ENCODE measurements around the gene RAB32.

Gene RAB32

GRCh38 chr6:146543211-146543939 is at the start of gene RAB32:
Gene RAB32 (plus strand): TSS chr6:146543833. CDS start chr6:146543872, 39 bp downstream.
- H3K4me3 ChIP-seq (ENCODE audit: low read length): peak within 1 kb of the TSS; percentile 17
- no peak for TF ChIP-seq ZNF274 (IDR thresholded peaks at IDR 0.05; ENCODE audit: low read depth, low read length)

DNA sequence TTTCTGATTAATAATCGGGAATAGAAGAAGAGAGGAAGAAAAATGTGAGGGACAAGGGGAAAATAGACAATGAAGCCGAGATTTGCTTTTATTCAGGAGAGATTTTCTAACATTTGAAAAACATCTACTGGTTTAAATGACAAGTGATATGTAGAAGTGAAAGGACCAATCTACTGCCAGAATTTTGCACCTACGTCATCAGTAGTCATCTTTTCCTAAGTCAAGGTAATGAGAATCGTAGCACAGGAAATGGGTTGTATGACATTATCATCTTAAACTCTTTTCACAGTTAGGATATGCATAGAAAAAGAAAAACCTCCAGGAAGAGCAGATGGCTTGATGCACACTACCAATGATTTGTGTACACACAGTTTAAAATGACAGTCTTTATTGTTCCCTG is 45.3 kb upstream of the RAB32 start:
- TF ChIP-seq ZNF274 (IDR thresholded peaks at IDR 0.05; ENCODE audit: low read depth, low read length): no peak

GRCh38 chr6:146503096-146503495 is 40.5 kb upstream of the RAB32 start:
- TF ChIP-seq ZNF274 (IDR thresholded peaks at IDR 0.05; ENCODE audit: low read depth, low read length): no peak
- no peak overlapping the region for H3K4me3 ChIP-seq (ENCODE audit: low read length)

More for the DNA sequence above, 45.3 kb upstream of the RAB32 start:
- no peak overlapping the region for H3K4me3 ChIP-seq (ENCODE audit: low read length)

DNA sequence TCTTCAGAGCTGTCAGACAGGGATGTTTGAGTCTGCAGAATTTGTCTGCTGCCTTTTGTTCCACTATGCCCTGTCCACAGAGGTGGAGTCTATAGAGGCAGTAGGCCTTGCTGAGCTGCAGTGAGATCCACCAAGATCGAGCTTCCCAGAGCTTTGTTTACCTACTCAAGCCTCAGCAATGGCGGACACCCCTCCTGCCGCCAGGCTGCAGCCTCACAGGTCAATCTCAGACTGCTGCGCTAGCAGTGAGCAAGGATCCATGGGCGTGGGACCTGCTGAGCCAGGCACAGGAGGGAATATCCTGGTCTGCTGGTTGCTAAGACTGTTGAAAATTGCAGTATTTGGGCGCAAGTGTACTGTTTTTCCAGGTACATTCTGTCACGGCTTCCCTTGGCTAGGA is 28.4 kb upstream of the RAB32 start:
- no peak overlapping the region for H3K4me3 ChIP-seq (ENCODE audit: low read length)
- no peak for TF ChIP-seq ZNF274 (IDR thresholded peaks at IDR 0.05; ENCODE audit: low read depth, low read length)

DNA sequence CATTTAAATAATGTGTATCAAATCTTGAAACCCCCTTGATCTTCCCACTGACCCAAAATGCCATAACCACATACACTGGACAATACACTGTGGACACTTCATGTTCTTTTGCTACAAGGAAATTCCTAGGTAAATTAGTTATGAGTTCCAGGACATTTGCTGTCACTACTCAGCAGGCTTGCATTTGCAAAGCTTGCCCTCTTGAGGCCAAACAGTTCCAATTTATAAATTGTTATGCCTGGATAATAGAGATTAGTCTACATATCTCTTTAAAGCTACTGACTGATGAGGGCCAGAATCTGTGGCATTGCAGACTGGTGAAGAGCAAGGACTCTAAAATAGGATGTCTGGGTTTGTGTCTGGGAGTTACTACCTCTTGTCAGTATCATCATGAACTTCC is 17.4 kb upstream of the RAB32 start:
- no peak for TF ChIP-seq ZNF274 (IDR thresholded peaks at IDR 0.05; ENCODE audit: low read depth, low read length)
- no peak overlapping the region for H3K4me3 ChIP-seq (ENCODE audit: low read length)

DNA sequence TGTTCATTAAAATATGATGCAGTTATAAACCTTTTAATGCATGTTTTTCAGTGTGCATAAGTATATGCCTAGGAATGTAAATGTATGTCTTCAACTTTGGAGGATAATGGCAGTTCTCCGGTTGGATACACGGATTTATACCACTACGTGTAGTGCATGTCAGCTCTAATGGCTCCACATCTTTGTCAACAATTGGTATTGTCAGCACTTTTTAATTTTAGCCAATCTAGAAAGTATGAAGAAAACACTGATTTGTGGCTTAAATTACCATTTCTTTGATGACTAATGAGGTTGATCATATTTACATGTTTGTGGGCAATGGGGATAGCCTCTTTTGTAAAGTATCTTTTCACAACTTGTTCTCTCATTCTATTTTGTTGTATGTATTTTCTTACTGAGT is 10.9 kb upstream of the RAB32 start:
- no peak for TF ChIP-seq ZNF274 (IDR thresholded peaks at IDR 0.05; ENCODE audit: low read depth, low read length)
- no peak overlapping the region for H3K4me3 ChIP-seq (ENCODE audit: low read length)

GRCh38 chr6:146542881-146543210 is 787 bp upstream of the RAB32 start:
- TF ChIP-seq ZNF274 (IDR thresholded peaks at IDR 0.05; ENCODE audit: low read depth, low read length): no peak
- peak overlapping the region; percentile 17; the same call in 1 of the 2 replicates for H3K4me3 ChIP-seq (ENCODE audit: low read length)

DNA sequence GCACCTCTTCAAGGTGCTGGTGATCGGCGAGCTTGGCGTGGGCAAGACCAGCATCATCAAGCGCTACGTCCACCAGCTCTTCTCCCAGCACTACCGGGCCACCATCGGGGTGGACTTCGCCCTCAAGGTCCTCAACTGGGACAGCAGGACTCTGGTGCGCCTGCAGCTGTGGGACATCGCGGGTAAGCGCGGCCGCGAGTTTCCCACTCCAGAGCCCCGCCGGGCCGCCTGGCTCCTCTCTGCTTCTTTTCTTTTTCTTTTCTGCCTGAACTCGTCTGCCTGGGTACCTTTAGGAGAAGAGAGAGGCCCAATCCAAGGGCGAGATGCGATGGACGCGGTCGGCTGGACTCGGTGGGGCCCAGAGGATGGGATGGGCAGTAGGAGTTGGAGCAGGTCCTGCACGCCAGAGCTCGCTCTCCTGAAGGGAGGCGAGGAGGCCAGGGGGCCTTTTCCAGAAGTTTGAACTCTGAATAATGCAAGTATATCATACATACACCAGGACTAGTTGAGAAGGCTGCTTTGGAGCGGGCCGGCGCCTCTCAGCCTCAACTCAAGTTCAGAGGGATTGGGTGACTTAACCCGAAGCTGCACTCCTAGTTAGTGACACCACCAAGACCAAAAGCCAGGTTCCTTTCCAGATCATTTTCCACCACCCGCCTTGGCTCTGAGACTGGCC is 445 bp downstream of the RAB32 start:
- no peak for TF ChIP-seq ZNF274 (IDR thresholded peaks at IDR 0.05; ENCODE audit: low read depth, low read length)

DNA sequence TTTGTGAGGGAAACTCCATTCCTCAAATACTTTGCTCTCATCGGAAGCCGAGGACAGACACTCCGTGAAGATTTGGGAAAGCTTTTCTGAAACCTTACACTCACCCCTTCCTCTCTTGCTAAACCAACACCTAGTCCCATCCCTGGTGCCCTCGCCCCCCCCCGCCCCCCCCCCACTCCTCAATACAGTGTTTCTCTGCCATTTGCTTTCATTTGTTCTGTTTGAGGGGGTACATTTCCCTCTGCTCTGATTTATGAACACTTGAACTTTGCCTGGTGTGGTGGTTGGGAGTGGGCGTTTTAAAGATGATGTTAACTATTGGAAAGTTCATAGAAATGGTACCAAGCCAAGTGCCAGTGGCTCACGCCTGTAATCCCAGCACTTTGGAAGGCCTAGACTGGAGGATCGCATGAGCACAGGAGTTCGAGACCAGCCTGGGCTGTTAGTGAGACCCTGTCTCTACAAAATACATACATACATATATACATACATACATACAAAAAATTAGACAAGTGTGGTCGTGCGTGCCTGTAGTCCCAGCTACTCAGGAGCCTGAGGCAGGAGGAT is 1.1 kb downstream of the RAB32 start:
- TF ChIP-seq ZNF274 (IDR thresholded peaks at IDR 0.05; ENCODE audit: low read depth, low read length): no peak
- H3K4me3 ChIP-seq (ENCODE audit: low read length): no peak overlapping the region

More for the DNA sequence above, 445 bp downstream of the RAB32 start:
- H3K4me3 ChIP-seq (ENCODE audit: low read length): peak overlapping the region; percentile 17

DNA sequence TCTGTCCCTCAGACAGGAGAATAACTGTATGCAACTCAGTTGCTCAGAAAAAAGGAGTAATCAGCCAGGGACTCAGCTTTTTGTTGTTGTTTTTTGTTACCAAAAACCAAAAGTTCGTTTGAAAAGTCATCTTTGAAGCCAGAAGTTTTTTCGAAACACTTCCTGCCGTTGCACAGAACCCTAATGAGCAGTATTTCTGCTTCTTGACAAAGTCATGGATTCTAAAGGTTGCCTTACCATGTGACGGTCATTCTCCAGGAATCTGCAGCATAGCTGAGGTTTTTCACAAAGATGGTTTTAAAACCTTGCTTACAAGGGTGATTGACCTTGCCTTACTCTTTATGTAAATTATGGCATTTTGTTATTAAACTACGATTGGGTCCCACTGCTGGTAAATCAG is 1.9 kb downstream of the RAB32 start:
- no peak overlapping the region for H3K4me3 ChIP-seq (ENCODE audit: low read length)
- TF ChIP-seq ZNF274 (IDR thresholded peaks at IDR 0.05; ENCODE audit: low read depth, low read length): no peak

DNA sequence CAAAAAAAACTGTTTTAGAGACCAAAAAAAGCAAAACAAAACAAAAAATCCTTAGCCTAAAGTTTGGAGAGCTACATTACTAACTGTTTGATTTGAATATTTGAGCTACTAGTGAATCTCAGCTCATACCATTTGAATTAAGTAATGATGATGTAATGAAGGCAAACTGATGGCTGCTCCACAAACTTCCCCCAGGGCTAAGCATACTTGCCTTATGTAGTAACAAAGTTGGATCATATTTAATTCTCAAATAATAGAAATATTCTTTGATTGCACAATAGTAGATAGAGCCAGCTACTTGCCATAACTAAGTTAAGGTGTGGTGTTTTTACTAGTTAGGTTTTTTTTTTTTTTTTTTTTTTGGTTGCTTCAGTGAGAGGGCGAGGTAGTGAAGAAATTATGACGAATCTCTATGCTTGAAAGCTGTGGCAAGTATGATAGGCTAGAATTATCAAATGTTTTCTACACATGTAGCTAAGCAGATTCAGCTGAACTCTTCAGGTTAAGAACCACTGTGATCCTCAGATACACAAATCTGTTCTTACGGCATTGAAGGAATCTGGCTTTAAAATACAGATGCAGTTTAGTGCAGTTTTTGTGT is 2.9 kb downstream of the RAB32 start:
- no peak overlapping the region for H3K4me3 ChIP-seq (ENCODE audit: low read length)
- TF ChIP-seq ZNF274 (IDR thresholded peaks at IDR 0.05; ENCODE audit: low read depth, low read length): no peak

- H3K4me3 ChIP-seq (ENCODE audit: low read length): no peak overlapping the region
Observed at GRCh38 chr6:146547889-146548288, 4.3 kb downstream of the RAB32 start.

DNA sequence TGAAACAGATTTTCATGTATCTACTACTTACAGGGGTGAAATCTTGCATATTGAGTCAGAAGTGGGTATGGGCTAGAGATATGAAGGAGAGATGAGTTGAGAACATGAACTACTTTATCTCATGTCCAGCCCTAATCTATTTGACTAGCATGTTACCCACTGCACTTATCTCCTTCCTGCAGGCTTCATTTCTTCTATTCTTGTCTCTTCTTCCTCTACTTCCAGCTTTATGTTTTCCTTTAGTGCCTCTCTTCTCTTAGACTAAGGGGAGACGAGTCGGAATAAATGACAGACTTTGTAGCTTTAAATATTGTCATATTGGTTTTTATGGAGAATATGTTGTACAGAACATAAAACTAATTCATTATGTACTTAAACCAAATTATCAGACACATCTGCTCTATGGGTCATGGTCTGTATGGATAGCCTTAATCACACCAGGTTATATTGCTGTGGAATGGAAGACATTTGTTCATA is 5.3 kb downstream of the RAB32 start:
- no peak overlapping the region for H3K4me3 ChIP-seq (ENCODE audit: low read length)
- TF ChIP-seq ZNF274 (IDR thresholded peaks at IDR 0.05; ENCODE audit: low read depth, low read length): no peak

More at GRCh38 chr6:146547889-146548288, 4.3 kb downstream of the RAB32 start:
- no peak for TF ChIP-seq ZNF274 (IDR thresholded peaks at IDR 0.05; ENCODE audit: low read depth, low read length)

DNA sequence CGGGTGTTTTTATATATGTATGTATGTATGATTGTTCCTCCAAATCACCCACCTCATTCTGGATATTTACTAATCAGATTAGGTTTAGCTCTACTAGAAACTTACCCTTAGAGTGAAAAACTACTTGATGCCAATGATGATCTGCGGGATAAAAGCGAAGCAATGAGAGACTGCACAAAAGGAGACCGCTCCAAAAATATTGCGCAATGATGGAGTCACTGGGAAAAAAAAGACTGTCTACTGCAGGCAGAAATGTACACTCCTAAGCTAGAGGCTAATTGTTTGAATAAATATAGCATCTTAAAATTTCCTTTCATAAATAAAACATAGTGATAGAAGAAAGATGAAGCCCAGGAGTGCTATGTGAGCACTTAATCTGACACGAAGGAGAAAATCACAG is 7.3 kb downstream of the RAB32 start:
- TF ChIP-seq ZNF274 (IDR thresholded peaks at IDR 0.05; ENCODE audit: low read depth, low read length): no peak
- H3K4me3 ChIP-seq (ENCODE audit: low read length): no peak overlapping the region
